K562 (cell line): Measurements from ENCODE around the gene RPTOR. TPM values are rescaled to one million over a fixed set of nuclear protein-coding genes. Genes with fewer than 3 reads are reported as not detected.
A peak's percentile ranks its signal among the peaks of the same experiment; 100 is the strongest.

Source experiments
- ATAC-seq: fragments of 200-7000 bp; cut with Tn5 transposase; 3 replicates; pipeline ENCODE4 v1.9.1; 2020; ENCODE audit warnings: moderate library complexity
- BruUV-seq: library from RNA; stranded (reverse); fragments of 400-500 nt; replicated peaks from 2 replicates; lab custom pipeline; 2021; lab: Mats Ljungman, UMichigan
- CTCF ChIA-PET: fragments of 300-600 bp; formaldehyde crosslinking; extraction: SDS; loops from one replicate; lab custom pipeline; 2021; ENCODE audit warnings: low intra/inter-chr PET ratio; lab: Yijun Ruan, JAX
- POLR2A ChIA-PET: fragments of 300-600, 350-650 bp; sonication (Branson Sonifier 250); formaldehyde crosslinking; extraction: SDS; loops from one replicate; lab custom pipeline; 2021; ENCODE audit warnings: antibody characterized with exemption, inconsistent platforms; lab: Yijun Ruan, JAX
- DNase-seq, 4 experiments: peaks; one replicate each; pipeline versions ENCODE4 v3.0.0 to v3.0.0-alpha.2; 2011 to 2018; ENCODE audit warnings: low spot score in 3 of 4, mixed read lengths in 3 of 4; ENCODE audit errors: extremely low read depth in 1 of 4
- FAIRE-seq: peaks from 2 replicates; lab custom pipeline; 2011; peaks lifted over from hg19 to GRCh38; lab: Jason Lieb, UNC
- H2AFZ ChIP-seq: 2 replicates; pipeline ENCODE4 v1.6.0; 2011; ENCODE audit warnings: low read depth, low read length, control low read depth, inconsistent platforms
- H3K27ac ChIP-seq: fragments of 200-600 bp; 3 replicates; pipeline ENCODE4 v1.8.0; 2011; ENCODE audit warnings: low read depth, mild to moderate bottlenecking, control low read depth, inconsistent platforms, low read length, moderate library complexity, mixed read lengths; ENCODE audit errors: extremely low read depth
- H3K27me3 ChIP-seq, 2 experiments: fragments of 300-600 bp in 1 of 2; 2 replicates in 1 of 2; 3 replicates in 1 of 2; pipeline versions ENCODE4 v1.6.0 to v1.8.0; 2011; ENCODE audit warnings: inconsistent platforms in 2 of 2, low read length in 2 of 2, mild to moderate bottlenecking in 1 of 2, mixed read lengths in 1 of 2, moderate library complexity in 1 of 2; ENCODE audit not compliant: control insufficient read depth in 2 of 2, insufficient read depth in 2 of 2
- H3K36me3 ChIP-seq: fragments of 300-600 bp; 3 replicates; pipeline ENCODE4 v1.8.0; 2011; ENCODE audit warnings: mild to moderate bottlenecking, low read length, inconsistent platforms; ENCODE audit not compliant: control insufficient read depth, insufficient read depth
- H3K4me1 ChIP-seq, 2 experiments: fragments of 200-600 bp in 1 of 2; replicated peaks in 1 of 2; 2 replicates in 1 of 2; 3 replicates in 1 of 2; pipeline versions ENCODE4 v1.5.1 to v1.8.0; 2011; ENCODE audit warnings: inconsistent platforms in 2 of 2, low read length in 2 of 2, mild to moderate bottlenecking in 1 of 2, mixed read lengths in 1 of 2, moderate library complexity in 1 of 2; ENCODE audit not compliant: control insufficient read depth in 2 of 2, insufficient read depth in 2 of 2
- H3K4me2 ChIP-seq: 2 replicates; pipeline ENCODE4 v1.6.1; 2011; ENCODE audit warnings: low read length, control low read depth, inconsistent platforms, mixed read lengths; ENCODE audit not compliant: insufficient read depth
- H3K4me3 ChIP-seq: fragments of 200-600 bp; sonication (generic), shearing (Covaris generic); 2 replicates; pipeline ENCODE4 v1.5.1; 2016; ENCODE audit warnings: control low read depth, inconsistent platforms
- H3K79me2 ChIP-seq: fragments of 200-600 bp; 3 replicates; pipeline ENCODE4 v1.8.0; 2011; ENCODE audit warnings: low read length, inconsistent platforms; ENCODE audit not compliant: control insufficient read depth, insufficient read depth
- H3K9ac ChIP-seq, 2 experiments: 2 replicates each; pipeline versions ENCODE4 v1.6.0 to v1.6.1; 2011; ENCODE audit warnings: low read depth in 2 of 2, low read length in 2 of 2, control low read depth in 1 of 2, inconsistent platforms in 1 of 2, mild to moderate bottlenecking in 1 of 2, mixed read lengths in 1 of 2; ENCODE audit not compliant: insufficient read depth in 1 of 2
- H3K9me1 ChIP-seq: one replicate; pipeline ENCODE4 v1.6.0; 2011; ENCODE audit warnings: inconsistent platforms, mild to moderate bottlenecking, low read length, moderate library complexity; ENCODE audit not compliant: control insufficient read depth, insufficient read depth
- H3K9me3 ChIP-seq: replicated peaks from 2 replicates; pipeline ENCODE4 v1.5.1; 2011; ENCODE audit warnings: low read depth, low read length, inconsistent platforms; ENCODE audit not compliant: control insufficient read depth, insufficient read depth
- H4K20me1 ChIP-seq: replicated peaks from 2 replicates; pipeline ENCODE4 v1.6.1; 2011; ENCODE audit warnings: low read length, inconsistent platforms, mixed read lengths; ENCODE audit not compliant: control insufficient read depth, insufficient read depth
- FOXM1 ChIP-seq, 2 experiments: fragments of 450-650 bp in 1 of 2; sonication (generic) in 1 of 2; formaldehyde crosslinking in 1 of 2; IDR thresholded peaks; 2 replicates each; pipeline versions ENCODE4 v1.6.1 to v1.9.0; 2017 to 2022; ENCODE audit warnings: low read depth in 2 of 2, mild to moderate bottlenecking in 2 of 2, missing genetic modification reagents in 1 of 2, moderate library complexity in 1 of 2
- POLR2G ChIP-seq: fragments of 200-400 bp; formaldehyde crosslinking; IDR thresholded peaks from 2 replicates; pipeline ENCODE4 v1.6.1; 2017; ENCODE audit warnings: low read depth, mild to moderate bottlenecking, antibody characterized with exemption, low read length, moderate library complexity
- RBFOX2 ChIP-seq: fragments of 200-400 bp; formaldehyde crosslinking; IDR thresholded peaks from 2 replicates; pipeline ENCODE4 v1.6.1; 2017; ENCODE audit warnings: low read depth, mild to moderate bottlenecking, low read length, moderate library complexity
- WGBS: fragments of 100-300 bp; shearing (Covaris generic); methylation state at CpG from one replicate; pipeline ENCODE4 v1.1.6; 2016; ENCODE audit warnings: low coverage, mixed read lengths; ENCODE audit not compliant: insufficient coverage; ENCODE audit errors: missing lambda C conversion rate; 5-methylcytosine and 5-hydroxymethylcytosine counted together
- in situ Hi-C: fragments of 300-500 bp; cut with MboI; formaldehyde crosslinking; loops from 4 replicates; pipeline ENCODE4 v1.15.0; 2018; ENCODE audit warnings: inconsistent platforms, mixed read lengths
- intact Hi-C: fragments of 100-400 bp; cut with micrococcal nuclease; formaldehyde crosslinking; loops from 2 replicates; pipeline ENCODE4 v1.14.2; 2022
- polyA plus RNA-seq, 8 experiments: library from polyadenylated mRNA; depleted of rRNA in 4 of 8; stranded (reverse) in 5 of 8; unstranded in 3 of 8; fragments of >200 nt; fragmentation: Nextera tagmentation in 2 of 8; fragmentation: Illumina TruSeq in 1 of 8; extraction: Ambion mirVana in 2 of 8; extraction: Trizol in 1 of 8; gene quantifications; 2 replicates each; pipeline versions ENCODE4 v1.2.1 to v1.2.3, GENCODE V29; 2011 to 2014; ENCODE audit warnings: inconsistent platforms in 1 of 8, missing spikeins in 1 of 8
- total RNA-seq, 7 experiments: library from RNA; depleted of rRNA in 6 of 7; stranded (reverse); fragments of >200 nt in 6 of 7; fragmentation: Illumina TruSeq in 2 of 7; extraction: Trizol in 2 of 7; gene quantifications; 2 replicates each; pipeline versions ENCODE4 v1.2.1 to v1.2.3, GENCODE V29; 2011 to 2021; ENCODE audit warnings: low replicate concordance in 1 of 7

RPTOR gene
- total and polyA plus RNA-seq, 9 of the 15 experiments (the other 6 are each of a cell fraction or from before 2014, with no cell fraction given), result 0.24 to 54.1 (median 10.2) TPM

GRCh38 chr17:80997424-80998117, 452.9 kb downstream of the RPTOR start:
- 86% methylated on average over 27 of the region's 32 CpGs for WGBS
- no peak for TF ChIP-seq FOXM1 (IDR thresholded peaks at IDR 0.05; ENCODE audit: low read depth)
- no peak for TF ChIP-seq FOXM1 (CRISPR knock-in tag; IDR thresholded peaks at IDR 0.05; ENCODE audit: low read depth)
- TF ChIP-seq POLR2G, result peak; percentile 45
- peak; percentile 48 for TF ChIP-seq RBFOX2
- in situ Hi-C loops (no loop called here), intact Hi-C loops (no loop called here)
- H3K27ac ChIP-seq, result no peak overlapping the region
- peaks cover 15 to 75% of the 10 kb centered on the region in 2 experiments for H3K4me1 ChIP-seq
- H3K9me3 ChIP-seq, result no peaks in the 10 kb centered on the region
- H3K27me3 ChIP-seq, result no peaks in the 10 kb centered on the region
- H3K4me3 ChIP-seq, result no peak overlapping the region
- no peaks in the 10 kb centered on the region for H3K9me1 ChIP-seq
- CTCF ChIA-PET, result no interaction called here
- BruUV-seq, result no TSS peak
- H3K9ac ChIP-seq, result no peak overlapping the region; a peak in 1 of 4 replicates
- POLR2A ChIA-PET, result interaction anchor here (0.6 kb wide), 1 partner anchor 25 kb away, joined by 4 read pairs; no protein-coding TSS in a partner anchor
- no peak overlapping the region for H2AFZ ChIP-seq
- FAIRE-seq, result no peak
- H3K79me2 ChIP-seq, result peaks cover 8% of the 10 kb centered on the region
- no peaks in the 10 kb centered on the region for H4K20me1 ChIP-seq
- H3K36me3 ChIP-seq, result peaks cover 49% of the 10 kb centered on the region; the same call in 1 of the 3 replicates
- H3K4me2 ChIP-seq, result no peak overlapping the region
- ATAC-seq, result no peak
- peak in 1 of 4 experiments; percentile 13 for DNase-seq
